ENCODE measurements around the gene RTL10. TPM values are rescaled to one million over a fixed set of nuclear protein-coding genes. Genes with fewer than 3 reads are reported as not detected.

RTL10 gene
- total and polyA plus RNA-seq, 2 of the 13 experiments (the other 11 are each of a cell fraction or from before 2014, with no cell fraction given), result 14.1 to 15.8 TPM

GRCh38 chr22:19898831-19899567 is 44.3 kb upstream of the RTL10 start (continued):
- TF ChIP-seq, protein P1, sequence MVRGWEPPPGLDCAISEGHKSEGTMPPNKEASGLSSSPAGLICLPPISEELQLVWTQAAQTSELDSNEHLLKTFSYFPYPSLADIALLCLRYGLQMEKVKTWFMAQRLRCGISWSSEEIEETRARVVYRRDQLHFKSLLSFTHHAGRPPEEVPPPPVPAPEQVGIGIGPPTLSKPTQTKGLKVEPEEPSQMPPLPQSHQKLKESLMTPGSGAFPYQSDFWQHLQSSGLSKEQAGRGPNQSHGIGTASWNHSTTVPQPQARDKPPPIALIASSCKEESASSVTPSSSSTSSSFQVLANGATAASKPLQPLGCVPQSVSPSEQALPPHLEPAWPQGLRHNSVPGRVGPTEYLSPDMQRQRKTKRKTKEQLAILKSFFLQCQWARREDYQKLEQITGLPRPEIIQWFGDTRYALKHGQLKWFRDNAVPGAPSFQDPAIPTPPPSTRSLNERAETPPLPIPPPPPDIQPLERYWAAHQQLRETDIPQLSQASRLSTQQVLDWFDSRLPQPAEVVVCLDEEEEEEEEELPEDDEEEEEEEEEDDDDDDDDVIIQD (CRISPR knock-in tag; IDR thresholded peaks at IDR 0.05; ENCODE audit: low read depth), result peak; percentile 18; the same call in 1 of the 2 replicates
- TF ChIP-seq ATF7 (IDR thresholded peaks at IDR 0.05) (no peak), ATF7 (CRISPR knock-in tag; IDR thresholded peaks at IDR 0.05) (no peak), ZBTB38 (CRISPR knock-in tag; IDR thresholded peaks at IDR 0.05) (peak; percentile 83), HNF4A (CRISPR knock-in tag; IDR thresholded peaks at IDR 0.05) (peak; percentile 93), ZNF879 (CRISPR knock-in tag; IDR thresholded peaks at IDR 0.05) (no peak), STAG1 (CRISPR knock-in tag; IDR thresholded peaks at IDR 0.05) (no peak; the same call in 1 of the 2 replicates), SMAD3 (CRISPR knock-in tag; IDR thresholded peaks at IDR 0.05) (no peak), IKZF4 (CRISPR knock-in tag; IDR thresholded peaks at IDR 0.05; ENCODE audit: borderline replicate concordance, low read depth, not compliant biosample characterization) (no peak), KLF6 (CRISPR knock-in tag; IDR thresholded peaks at IDR 0.05) (no peak), ZNF678 (CRISPR knock-in tag; IDR thresholded peaks at IDR 0.05) (no peak), ZNF143 (CRISPR knock-in tag; IDR thresholded peaks at IDR 0.05) (no peak), CBFB (CRISPR knock-in tag; IDR thresholded peaks at IDR 0.05) (no peak), RAD51 (IDR thresholded peaks at IDR 0.05; ENCODE audit: borderline replicate concordance) (no peak), PPARG (CRISPR knock-in tag; conservative IDR thresholded peaks at IDR 0.05) (0 out of 2 replicates have a peak, but pooled peaks have one; percentile 31), ZFX (CRISPR knock-in tag; IDR thresholded peaks at IDR 0.05; ENCODE audit: low read depth) (peak; percentile 78), ZNF20 (CRISPR knock-in tag; IDR thresholded peaks at IDR 0.05) (no peak)
- TF ChIP-seq, protein P2, sequence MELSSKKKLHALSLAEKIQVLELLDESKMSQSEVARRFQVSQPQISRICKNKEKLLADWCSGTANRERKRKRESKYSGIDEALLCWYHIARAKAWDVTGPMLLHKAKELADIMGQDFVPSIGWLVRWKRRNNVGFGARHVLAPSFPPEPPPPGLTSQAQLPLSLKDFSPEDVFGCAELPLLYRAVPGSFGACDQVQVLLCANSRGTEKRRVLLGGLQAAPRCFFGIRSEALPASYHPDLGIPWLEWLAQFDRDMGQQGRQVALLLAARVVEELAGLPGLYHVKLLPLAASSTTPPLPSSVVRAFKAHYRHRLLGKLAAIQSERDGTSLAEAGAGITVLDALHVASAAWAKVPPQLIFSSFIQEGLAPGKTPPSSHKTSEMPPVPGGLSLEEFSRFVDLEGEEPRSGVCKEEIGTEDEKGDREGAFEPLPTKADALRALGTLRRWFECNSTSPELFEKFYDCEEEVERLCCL (CRISPR knock-in tag; IDR thresholded peaks at IDR 0.05; ENCODE audit: borderline replicate concordance), result no peak
- TF ChIP-seq, protein P3, sequence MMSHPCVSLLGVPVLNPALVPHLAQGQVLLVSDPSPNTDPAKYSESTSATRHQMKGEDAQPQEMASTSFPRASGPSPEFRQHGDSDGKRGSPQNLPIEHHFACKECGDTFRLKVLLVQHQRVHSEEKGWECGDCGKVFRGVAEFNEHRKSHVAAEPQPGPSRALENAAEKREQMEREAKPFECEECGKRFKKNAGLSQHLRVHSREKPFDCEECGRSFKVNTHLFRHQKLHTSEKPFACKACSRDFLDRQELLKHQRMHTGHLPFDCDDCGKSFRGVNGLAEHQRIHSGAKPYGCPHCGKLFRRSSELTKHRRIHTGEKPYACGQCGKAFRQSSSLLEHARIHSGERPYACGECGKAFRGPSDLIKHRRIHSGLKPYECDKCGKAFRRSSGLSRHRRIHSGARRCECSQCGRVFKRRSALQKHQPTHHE (CRISPR knock-in tag; IDR thresholded peaks at IDR 0.05; ENCODE audit: borderline replicate concordance), result no peak
- TF ChIP-seq, protein P4, sequence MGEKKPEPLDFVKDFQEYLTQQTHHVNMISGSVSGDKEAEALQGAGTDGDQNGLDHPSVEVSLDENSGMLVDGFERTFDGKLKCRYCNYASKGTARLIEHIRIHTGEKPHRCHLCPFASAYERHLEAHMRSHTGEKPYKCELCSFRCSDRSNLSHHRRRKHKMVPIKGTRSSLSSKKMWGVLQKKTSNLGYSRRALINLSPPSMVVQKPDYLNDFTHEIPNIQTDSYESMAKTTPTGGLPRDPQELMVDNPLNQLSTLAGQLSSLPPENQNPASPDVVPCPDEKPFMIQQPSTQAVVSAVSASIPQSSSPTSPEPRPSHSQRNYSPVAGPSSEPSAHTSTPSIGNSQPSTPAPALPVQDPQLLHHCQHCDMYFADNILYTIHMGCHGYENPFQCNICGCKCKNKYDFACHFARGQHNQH (CRISPR knock-in tag; IDR thresholded peaks at IDR 0.05), result peak; percentile 75
- TF ChIP-seq, protein P5, sequence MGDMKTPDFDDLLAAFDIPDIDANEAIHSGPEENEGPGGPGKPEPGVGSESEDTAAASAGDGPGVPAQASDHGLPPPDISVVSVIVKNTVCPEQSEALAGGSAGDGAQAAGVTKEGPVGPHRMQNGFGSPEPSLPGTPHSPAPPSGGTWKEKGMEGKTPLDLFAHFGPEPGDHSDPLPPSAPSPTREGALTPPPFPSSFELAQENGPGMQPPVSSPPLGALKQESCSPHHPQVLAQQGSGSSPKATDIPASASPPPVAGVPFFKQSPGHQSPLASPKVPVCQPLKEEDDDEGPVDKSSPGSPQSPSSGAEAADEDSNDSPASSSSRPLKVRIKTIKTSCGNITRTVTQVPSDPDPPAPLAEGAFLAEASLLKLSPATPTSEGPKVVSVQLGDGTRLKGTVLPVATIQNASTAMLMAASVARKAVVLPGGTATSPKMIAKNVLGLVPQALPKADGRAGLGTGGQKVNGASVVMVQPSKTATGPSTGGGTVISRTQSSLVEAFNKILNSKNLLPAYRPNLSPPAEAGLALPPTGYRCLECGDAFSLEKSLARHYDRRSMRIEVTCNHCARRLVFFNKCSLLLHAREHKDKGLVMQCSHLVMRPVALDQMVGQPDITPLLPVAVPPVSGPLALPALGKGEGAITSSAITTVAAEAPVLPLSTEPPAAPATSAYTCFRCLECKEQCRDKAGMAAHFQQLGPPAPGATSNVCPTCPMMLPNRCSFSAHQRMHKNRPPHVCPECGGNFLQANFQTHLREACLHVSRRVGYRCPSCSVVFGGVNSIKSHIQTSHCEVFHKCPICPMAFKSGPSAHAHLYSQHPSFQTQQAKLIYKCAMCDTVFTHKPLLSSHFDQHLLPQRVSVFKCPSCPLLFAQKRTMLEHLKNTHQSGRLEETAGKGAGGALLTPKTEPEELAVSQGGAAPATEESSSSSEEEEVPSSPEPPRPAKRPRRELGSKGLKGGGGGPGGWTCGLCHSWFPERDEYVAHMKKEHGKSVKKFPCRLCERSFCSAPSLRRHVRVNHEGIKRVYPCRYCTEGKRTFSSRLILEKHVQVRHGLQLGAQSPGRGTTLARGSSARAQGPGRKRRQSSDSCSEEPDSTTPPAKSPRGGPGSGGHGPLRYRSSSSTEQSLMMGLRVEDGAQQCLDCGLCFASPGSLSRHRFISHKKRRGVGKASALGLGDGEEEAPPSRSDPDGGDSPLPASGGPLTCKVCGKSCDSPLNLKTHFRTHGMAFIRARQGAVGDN (CRISPR knock-in tag; IDR thresholded peaks at IDR 0.05), result peak; percentile 97

Data from HepG2 (cell line).